Suprapubic skin (tissue), 3 donors: ENCODE measurements around the gene GZF1.

Experiments
- POLR2A ChIP-seq, 2 donors: fragments of 450-650 bp; IDR thresholded peaks; one replicate each; pipeline ENCODE4 v1.6.1; 2017; ENCODE audit warnings: antibody characterized with exemption in 2 of 2, mild to moderate bottlenecking in 2 of 2, moderate library complexity in 2 of 2
- TF ChIP-seq, protein P1 (sequence below), 2 donors: fragments of 200-600 bp in 1 of 2; fragments of 450-650 bp in 1 of 2; sonication (generic) in 1 of 2; IDR thresholded peaks; one replicate each; pipeline ENCODE4 v1.5.1; 2016 to 2019; ENCODE audit warnings: antibody characterized with exemption in 2 of 2, mild to moderate bottlenecking in 1 of 2, moderate library complexity in 1 of 2

DNA sequence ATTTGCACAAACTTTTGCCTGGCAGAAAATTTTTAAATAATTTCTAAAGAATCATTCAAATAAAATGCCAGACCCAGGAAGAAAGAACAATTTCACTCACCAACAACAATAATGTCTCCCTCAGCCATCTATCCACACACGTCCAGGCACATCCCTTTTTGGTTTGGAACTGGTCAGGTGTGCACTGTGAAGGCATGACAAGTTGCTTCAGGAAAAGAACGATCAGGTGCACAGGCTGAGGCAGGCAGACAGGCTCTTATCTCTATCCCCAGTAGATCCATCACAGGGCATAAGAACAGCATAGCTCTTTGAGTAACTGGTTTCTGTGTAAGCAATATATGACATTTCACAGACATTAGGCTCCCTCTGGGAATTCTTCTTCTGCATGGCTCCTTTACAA is 29.5 kb upstream of the GZF1 start:
- TF ChIP-seq, protein P1, sequence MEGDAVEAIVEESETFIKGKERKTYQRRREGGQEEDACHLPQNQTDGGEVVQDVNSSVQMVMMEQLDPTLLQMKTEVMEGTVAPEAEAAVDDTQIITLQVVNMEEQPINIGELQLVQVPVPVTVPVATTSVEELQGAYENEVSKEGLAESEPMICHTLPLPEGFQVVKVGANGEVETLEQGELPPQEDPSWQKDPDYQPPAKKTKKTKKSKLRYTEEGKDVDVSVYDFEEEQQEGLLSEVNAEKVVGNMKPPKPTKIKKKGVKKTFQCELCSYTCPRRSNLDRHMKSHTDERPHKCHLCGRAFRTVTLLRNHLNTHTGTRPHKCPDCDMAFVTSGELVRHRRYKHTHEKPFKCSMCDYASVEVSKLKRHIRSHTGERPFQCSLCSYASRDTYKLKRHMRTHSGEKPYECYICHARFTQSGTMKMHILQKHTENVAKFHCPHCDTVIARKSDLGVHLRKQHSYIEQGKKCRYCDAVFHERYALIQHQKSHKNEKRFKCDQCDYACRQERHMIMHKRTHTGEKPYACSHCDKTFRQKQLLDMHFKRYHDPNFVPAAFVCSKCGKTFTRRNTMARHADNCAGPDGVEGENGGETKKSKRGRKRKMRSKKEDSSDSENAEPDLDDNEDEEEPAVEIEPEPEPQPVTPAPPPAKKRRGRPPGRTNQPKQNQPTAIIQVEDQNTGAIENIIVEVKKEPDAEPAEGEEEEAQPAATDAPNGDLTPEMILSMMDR (IDR thresholded peaks at IDR 0.05) = no peak
- no peak for TF ChIP-seq POLR2A (IDR thresholded peaks at IDR 0.05)
